BJ (cell line): Measurements from ENCODE around the gene TRIB2. TPM values are rescaled to one million over a fixed set of nuclear protein-coding genes. Genes with fewer than 3 reads are reported as not detected.

ENCODE experiments used
- CTCF ChIA-PET: fragments of 350-600 bp; formaldehyde crosslinking; extraction: SDS; loops from one replicate; lab custom pipeline; 2021; ENCODE audit warnings: antibody characterized with exemption, inconsistent platforms; lab: Yijun Ruan, JAX
- POLR2A ChIA-PET: fragments of 300-600 bp; sonication (Branson Sonifier 250); formaldehyde crosslinking; extraction: SDS; loops from one replicate; lab custom pipeline; 2021; ENCODE audit warnings: antibody characterized with exemption; lab: Charles Lee
- DNase-seq: peaks from one replicate; pipeline ENCODE4 v3.0.0-alpha.2; 2011; ENCODE audit warnings: low read depth
- H3K27me3 ChIP-seq: 2 replicates; pipeline ENCODE4 v1.6.0; 2011; ENCODE audit warnings: low read length; ENCODE audit not compliant: control insufficient read depth, insufficient read depth
- H3K36me3 ChIP-seq: 2 replicates; pipeline ENCODE4 v1.5.1; 2011; ENCODE audit warnings: low read length; ENCODE audit not compliant: control insufficient read depth, insufficient read depth
- H3K4me3 ChIP-seq: 2 replicates; pipeline ENCODE4 v1.5.1; 2011; ENCODE audit warnings: low read depth, mild to moderate bottlenecking, control low read depth, low read length
- CTCF ChIP-seq: IDR thresholded peaks from 2 replicates; pipeline ENCODE4 v1.5.1; 2011; ENCODE audit warnings: low read depth, mild to moderate bottlenecking, control low read depth, inconsistent platforms, low read length, moderate library complexity; ENCODE audit not compliant: insufficient read depth
- polyA plus RNA-seq: library from polyadenylated mRNA; depleted of rRNA; stranded (reverse); fragments of >200 nt; gene quantifications from 2 replicates; pipeline ENCODE4 v1.2.3, GENCODE V29; 2011

TRIB2 gene
- polyA plus RNA-seq, 1 experiment, result 11.0 TPM

GRCh38 chr2:12734914-12735654 lies 18.3 kb downstream of the TRIB2 start:
- DNase-seq, result no peak
- Histone ChIP-seq H3K4me3 (no peak overlapping the region), H3K27me3 (no peaks in the 10 kb centered on the region), H3K36me3 (peaks cover 30% of the 10 kb centered on the region)
- ChIA-PET CTCF (no interaction called here), POLR2A (no interaction called here)
- no peak for TF ChIP-seq CTCF

- no peak for TF ChIP-seq CTCF
- no peak for DNase-seq
- H3K27me3 ChIP-seq, result no peaks in the 10 kb centered on the region
- H3K4me3 ChIP-seq, result no peak overlapping the region
- POLR2A ChIA-PET, result no interaction called here
- CTCF ChIA-PET, result interaction anchor here (1.9 kb wide), 1 partner anchor 9 kb away, joined by 6 read pairs; no protein-coding TSS in a partner anchor
- H3K36me3 ChIP-seq, result peaks cover 30% of the 10 kb centered on the region
Measured at GRCh38 chr2:12737297-12737696, 20.6 kb downstream of the TRIB2 start.

- CTCF ChIA-PET, result interaction anchor here (1.9 kb wide), 1 partner anchor 9 kb away, joined by 6 read pairs; no protein-coding TSS in a partner anchor
- no peak for DNase-seq
- no peak for TF ChIP-seq CTCF
- POLR2A ChIA-PET, result no interaction called here
- H3K36me3 ChIP-seq, result peaks cover 30% of the 10 kb centered on the region
- H3K4me3 ChIP-seq, result no peak overlapping the region
- H3K27me3 ChIP-seq, result no peaks in the 10 kb centered on the region
Measured at GRCh38 chr2:12737738-12738485, 21.2 kb downstream of the TRIB2 start.

GRCh38 chr2:12739721-12740254 lies 23.1 kb downstream of the TRIB2 start:
- Histone ChIP-seq H3K36me3 (peaks cover 25% of the 10 kb centered on the region), H3K27me3 (no peaks in the 10 kb centered on the region), H3K4me3 (no peak overlapping the region)
- POLR2A ChIA-PET, result interaction anchor here (0.6 kb wide), 1 partner anchor 260 kb away, joined by 6 read pairs; no protein-coding TSS in a partner anchor
- no peak for TF ChIP-seq CTCF
- CTCF ChIA-PET, result interaction anchor here (0.7 to 2.0 kb wide), 2 partner anchors 22 to 191 kb away, joined by 3 to 6 read pairs; no protein-coding TSS in a partner anchor
- no peak for DNase-seq

GRCh38 chr2:12741380-12741779 lies 24.6 kb downstream of the TRIB2 start:
- ChIA-PET POLR2A (no interaction called here), CTCF (interaction anchor here (0.7 to 2.0 kb wide), 4 partner anchors 12 to 1297 kb away, joined by 3 to 5 read pairs (median 4); no protein-coding TSS in a partner anchor)
- no peak overlapping the region for H3K4me3 ChIP-seq
- H3K27me3 ChIP-seq, result no peaks in the 10 kb centered on the region
- no peak for DNase-seq
- H3K36me3 ChIP-seq, result peaks cover 17% of the 10 kb centered on the region
- TF ChIP-seq CTCF, result no peak
